B cell (primary cell): ENCODE measurements around the gene TOP2B. TPM values are rescaled to one million over a fixed set of nuclear protein-coding genes. Genes with fewer than 3 reads are reported as not detected.

Source experiments
- ATAC-seq: fragments of 200-7000 bp; cut with Tn5 transposase; one replicate; pipeline ENCODE4 v1.10.0; 2021; ENCODE audit warnings: low read depth, mild to moderate bottlenecking, moderate number of reproducible peaks, moderate library complexity
- CTCF ChIA-PET: fragments of 350-600 bp; sonication (Branson Sonifier 250); formaldehyde crosslinking; loops from one replicate; lab custom pipeline; 2021; ENCODE audit warnings: antibody characterized with exemption, inconsistent platforms; lab: Charles Lee
- POLR2A ChIA-PET: fragments of 350-600 bp; sonication (Branson Sonifier 250); formaldehyde crosslinking; loops from one replicate; lab custom pipeline; 2021; ENCODE audit warnings: antibody characterized with exemption; lab: Charles Lee
- DNase-seq: peaks from one replicate; pipeline ENCODE4 v3.0.0; 2013
- H2AFZ ChIP-seq: 2 replicates; pipeline ENCODE4 v1.6.1; 2012; ENCODE audit warnings: mild to moderate bottlenecking, low read depth, low read length; ENCODE audit not compliant: insufficient read depth, poor library complexity, severe bottlenecking
- H3K27ac ChIP-seq, 2 donors: 1 replicate in 1 of 2; 2 replicates in 1 of 2; pipeline ENCODE4 v1.5.1; 2012 to 2013; ENCODE audit warnings: low read length in 2 of 2, mild to moderate bottlenecking in 2 of 2, moderate library complexity in 1 of 2
- H3K27me3 ChIP-seq, 4 experiments: fragments of 200-600 bp in 1 of 4; sonication (generic) in 1 of 4; replicated peaks in 1 of 4; 1 replicate in 2 of 4; 2 replicates in 2 of 4; pipeline versions ENCODE4 v1.6.1 to v1.7.0; 2013 to 2016; ENCODE audit warnings: low read length in 3 of 4, mild to moderate bottlenecking in 2 of 4, mixed read lengths in 1 of 4, moderate library complexity in 1 of 4; ENCODE audit not compliant: insufficient read depth in 4 of 4, control insufficient read depth in 3 of 4; ENCODE audit errors: control extremely low read depth in 1 of 4
- H3K36me3 ChIP-seq, 2 experiments: replicated peaks in 1 of 2; 1 replicate in 1 of 2; 2 replicates in 1 of 2; pipeline versions ENCODE4 v1.6.1 to v1.7.1; 2013; ENCODE audit warnings: low read length in 1 of 2; ENCODE audit not compliant: insufficient read depth in 2 of 2, control insufficient read depth in 1 of 2; ENCODE audit errors: control extremely low read depth in 1 of 2, extremely low read depth in 1 of 2
- H3K4me1 ChIP-seq, 2 donors: fragments of 200-600 bp in 1 of 2; sonication (generic) in 1 of 2; 1 replicate in 1 of 2; 2 replicates in 1 of 2; pipeline versions ENCODE4 v1.5.1 to v1.6.1; 2013 to 2017; ENCODE audit warnings: low read length in 2 of 2; ENCODE audit not compliant: control insufficient read depth in 2 of 2, insufficient read depth in 2 of 2
- H3K4me2 ChIP-seq: replicated peaks from 2 replicates; pipeline ENCODE3; 2012; ENCODE audit warnings: mild to moderate bottlenecking, low read depth, low read length; ENCODE audit not compliant: poor library complexity, severe bottlenecking
- H3K4me3 ChIP-seq, 5 experiments: fragments of 200-600 bp in 1 of 5; sonication (generic) in 1 of 5; 1 replicate in 3 of 5; 2 replicates in 2 of 5; pipeline versions ENCODE4 v1.5.1 to v1.7.0; 2011 to 2016; ENCODE audit warnings: low read length in 4 of 5, mild to moderate bottlenecking in 4 of 5, low read depth in 2 of 5, control low read depth in 1 of 5, moderate library complexity in 1 of 5; ENCODE audit not compliant: insufficient read depth in 1 of 5; ENCODE audit errors: control extremely low read depth in 1 of 5, extremely low read depth in 1 of 5
- H3K79me2 ChIP-seq: fragments of 200-600 bp; sonication (generic); one replicate; pipeline ENCODE4 v1.6.0; 2016; ENCODE audit warnings: low read length; ENCODE audit not compliant: control insufficient read depth, insufficient read depth
- H3K9ac ChIP-seq: fragments of 200-600 bp; sonication (generic); 2 replicates; pipeline ENCODE4 v1.6.1; 2017; ENCODE audit warnings: mild to moderate bottlenecking, low read length, moderate library complexity
- H3K9me3 ChIP-seq, 3 donors: one replicate each; pipeline versions ENCODE4 v1.6.1 to v1.7.1; 2013; ENCODE audit warnings: low read length in 2 of 3; ENCODE audit not compliant: control insufficient read depth in 2 of 3, insufficient read depth in 1 of 3; ENCODE audit errors: control extremely low read depth in 1 of 3
- H4K20me1 ChIP-seq: 2 replicates; pipeline ENCODE4 v1.6.0; 2012; ENCODE audit warnings: mild to moderate bottlenecking, low read length; ENCODE audit not compliant: insufficient read depth, control insufficient read depth, poor library complexity, severe bottlenecking
- H3K27ac Mint-ChIP-seq: one replicate; pipeline ENCODE4 v1.8.0; 2021; ENCODE audit warnings: mixed read lengths
- H3K27me3 Mint-ChIP-seq: one replicate; pipeline ENCODE4 v1.8.0; 2021; ENCODE audit warnings: mixed read lengths
- H3K4me1 Mint-ChIP-seq: one replicate; pipeline ENCODE4 v1.8.0; 2021; ENCODE audit warnings: mixed read lengths
- H3K4me3 Mint-ChIP-seq: one replicate; pipeline ENCODE4 v1.8.0; 2021; ENCODE audit warnings: mixed read lengths
- H3K9me3 Mint-ChIP-seq: one replicate; pipeline ENCODE4 v1.8.0; 2022; ENCODE audit warnings: mixed read lengths; ENCODE audit not compliant: insufficient read depth
- CTCF ChIP-seq: fragments of 200-600 bp; IDR thresholded peaks from one replicate; pipeline ENCODE4 v1.8.0; 2022; ENCODE audit warnings: antibody characterized with exemption, mild to moderate bottlenecking
- EZH2 ChIP-seq: IDR thresholded peaks from 2 replicates; pipeline ENCODE4 v1.6.1; 2012; ENCODE audit warnings: borderline replicate concordance, low read depth, mild to moderate bottlenecking, moderate library complexity, low read length; ENCODE audit not compliant: insufficient read depth, poor library complexity, severe bottlenecking
- WGBS: methylation state at CpG from one replicate; pipeline ENCODE4 v1.1.5; 2013; ENCODE audit warnings: missing lambda C conversion rate; ENCODE audit not compliant: insufficient coverage; 5-methylcytosine and 5-hydroxymethylcytosine counted together
- intact Hi-C: fragments of 100-400 bp; cut with micrococcal nuclease; formaldehyde crosslinking; loops from one replicate; pipeline ENCODE4 v1.10.0; 2022
- polyA plus RNA-seq: library from polyadenylated mRNA; depleted of rRNA; stranded (reverse); fragments of >200 nt; gene quantifications from 2 replicates; pipeline ENCODE4 v1.2.3, GENCODE V29; 2012
- total RNA-seq, 2 donors: library from RNA; stranded (reverse); fragments of 120-200 nt in 1 of 2; gene quantifications; 1 replicate in 1 of 2; 2 replicates in 1 of 2; pipeline versions ENCODE4 v1.2.3 to v1.2.4, GENCODE V29; 2013 to 2022

The TOP2B gene
- total and polyA plus RNA-seq, 2 donors (not counting 1 experiment from before 2014, with no cell fraction given): 22.2 to 149 TPM

GRCh38 chr3:25689226-25689625, 24.5 kb upstream of the TOP2B start:
- no peak for ATAC-seq
- no peak overlapping the region for H3K27ac Mint-ChIP-seq
- no peaks in the 10 kb centered on the region for H3K4me1 Mint-ChIP-seq
- TF ChIP-seq CTCF (no peak), EZH2 (no peak)
- no peak for DNase-seq
- POLR2A ChIA-PET: no interaction called here
- CTCF ChIA-PET: no interaction called here
- no peak overlapping the region for H3K4me3 Mint-ChIP-seq
- H3K36me3 ChIP-seq: no peaks in the 10 kb centered on the region
- no peaks in the 10 kb centered on the region for H3K9me3 ChIP-seq
- 87% methylated on average over 1 of the region's 3 CpGs for WGBS
- H3K9me3 Mint-ChIP-seq: no peaks in the 10 kb centered on the region
- no peaks in the 10 kb centered on the region for H3K27me3 ChIP-seq
- H4K20me1 ChIP-seq: no peaks in the 10 kb centered on the region
- H3K79me2 ChIP-seq: no peaks in the 10 kb centered on the region
- intact Hi-C loops: no loop called here
- H2AFZ ChIP-seq: no peak overlapping the region
- no peak overlapping the region for H3K27ac ChIP-seq
- H3K9ac ChIP-seq: no peak overlapping the region
- no peaks in the 10 kb centered on the region for H3K4me1 ChIP-seq
- H3K4me2 ChIP-seq: no peak overlapping the region
- H3K27me3 Mint-ChIP-seq: no peaks in the 10 kb centered on the region
- H3K4me3 ChIP-seq: no peak overlapping the region

GRCh38 chr3:25687742-25688141, 23.0 kb upstream of the TOP2B start:
- CTCF ChIA-PET: no interaction called here
- H3K4me3 ChIP-seq: no peak overlapping the region
- H3K9me3 Mint-ChIP-seq: no peaks in the 10 kb centered on the region
- H2AFZ ChIP-seq: no peak overlapping the region
- intact Hi-C loops: no loop called here
- no peaks in the 10 kb centered on the region for H3K27me3 ChIP-seq
- H3K36me3 ChIP-seq: no peaks in the 10 kb centered on the region
- no peaks in the 10 kb centered on the region for H3K79me2 ChIP-seq
- H3K4me2 ChIP-seq: no peak overlapping the region
- TF ChIP-seq CTCF: no peak
- TF ChIP-seq EZH2: no peak
- POLR2A ChIA-PET: no interaction called here
- no peaks in the 10 kb centered on the region for H3K9me3 ChIP-seq
- no peaks in the 10 kb centered on the region for H3K4me1 Mint-ChIP-seq
- no peak for ATAC-seq
- H3K27ac ChIP-seq: no peak overlapping the region
- H3K4me1 ChIP-seq: no peaks in the 10 kb centered on the region
- no peak overlapping the region for H3K4me3 Mint-ChIP-seq
- H3K9ac ChIP-seq: no peak overlapping the region
- H3K27ac Mint-ChIP-seq: no peak overlapping the region
- DNase-seq: no peak
- no peaks in the 10 kb centered on the region for H3K27me3 Mint-ChIP-seq
- no peaks in the 10 kb centered on the region for H4K20me1 ChIP-seq
- 100% methylated on average over 1 of the region's 1 CpG for WGBS
